Activated naive CD8-positive, alpha-beta T cell treated with anti-CD3 and anti-CD28 coated beads, Interleukin-2, amount 10 ng/mL, durations not matched to agents 7 days and 5 days (primary cell): Measurements from ENCODE around the gene SETBP1. TPM values are rescaled to one million over a fixed set of nuclear protein-coding genes. Genes with fewer than 3 reads are reported as not detected.

Source experiments
- ATAC-seq: fragments of 150-1000 bp; cut with Tn5 transposase; one replicate; pipeline ENCODE4 v1.10.0; 2021; ENCODE audit warnings: low read depth, moderate library complexity
- POLR2A ChIA-PET: fragments of 350-600 bp; sonication (Branson Sonifier 250); formaldehyde crosslinking; loops from one replicate; lab custom pipeline; 2021; ENCODE audit warnings: antibody characterized with exemption; lab: Charles Lee
- DNase-seq: peaks from one replicate; pipeline ENCODE4 v3.0.0; 2021
- H3K27ac Mint-ChIP-seq: one replicate; pipeline ENCODE4 v1.8.0; 2022; ENCODE audit warnings: mild to moderate bottlenecking, mixed read lengths
- H3K27me3 Mint-ChIP-seq: one replicate; pipeline ENCODE4 v1.8.0; 2022; ENCODE audit warnings: mild to moderate bottlenecking, moderate library complexity, mixed read lengths
- H3K36me3 Mint-ChIP-seq: one replicate; pipeline ENCODE4 v1.8.0; 2021; ENCODE audit warnings: mild to moderate bottlenecking, mixed read lengths
- H3K4me1 Mint-ChIP-seq: one replicate; pipeline ENCODE4 v1.8.0; 2021; ENCODE audit warnings: mixed read lengths
- H3K4me3 Mint-ChIP-seq: one replicate; pipeline ENCODE4 v1.8.0; 2022; ENCODE audit warnings: mild to moderate bottlenecking, moderate library complexity, mixed read lengths
- H3K9me3 Mint-ChIP-seq: one replicate; pipeline ENCODE4 v1.8.0; 2021; ENCODE audit warnings: mixed read lengths
- total RNA-seq, 2 experiments: library from RNA; stranded (reverse); gene quantifications; one replicate each; pipeline ENCODE4 v1.2.3, GENCODE V29; 2021

The SETBP1 gene
- total RNA-seq, 2 experiments from 2014 or later, result 1.8 to 1.9 TPM

DNA sequence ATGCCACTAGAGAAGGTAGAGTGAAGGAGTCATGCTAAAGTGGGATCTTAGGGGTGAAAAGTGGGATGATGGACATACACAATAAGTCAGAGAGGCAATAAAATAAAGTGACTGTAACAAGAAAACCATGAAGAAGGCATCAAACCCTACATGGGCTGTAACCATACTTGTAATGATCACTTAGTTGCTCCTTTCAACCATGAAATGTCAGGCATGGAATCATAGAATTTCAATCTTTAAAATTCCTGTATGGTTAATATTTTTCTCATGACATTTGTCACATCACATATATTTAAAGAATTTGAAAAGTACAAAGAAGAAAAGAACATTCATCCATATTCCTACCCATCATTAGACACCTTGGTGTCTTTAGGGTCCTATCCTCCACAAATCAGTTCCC is 20.9 kb upstream of the SETBP1 start:
- Mint-ChIP-seq H3K27ac (no peak overlapping the region), H3K36me3 (no peaks in the 10 kb centered on the region), H3K4me1 (no peaks in the 10 kb centered on the region), H3K27me3 (peaks cover 18% of the 10 kb centered on the region), H3K9me3 (peaks cover 2% of the 10 kb centered on the region), H3K4me3 (no peak overlapping the region)
- ATAC-seq, result no peak
- DNase-seq, result no peak
- POLR2A ChIA-PET, result no interaction called here

DNA sequence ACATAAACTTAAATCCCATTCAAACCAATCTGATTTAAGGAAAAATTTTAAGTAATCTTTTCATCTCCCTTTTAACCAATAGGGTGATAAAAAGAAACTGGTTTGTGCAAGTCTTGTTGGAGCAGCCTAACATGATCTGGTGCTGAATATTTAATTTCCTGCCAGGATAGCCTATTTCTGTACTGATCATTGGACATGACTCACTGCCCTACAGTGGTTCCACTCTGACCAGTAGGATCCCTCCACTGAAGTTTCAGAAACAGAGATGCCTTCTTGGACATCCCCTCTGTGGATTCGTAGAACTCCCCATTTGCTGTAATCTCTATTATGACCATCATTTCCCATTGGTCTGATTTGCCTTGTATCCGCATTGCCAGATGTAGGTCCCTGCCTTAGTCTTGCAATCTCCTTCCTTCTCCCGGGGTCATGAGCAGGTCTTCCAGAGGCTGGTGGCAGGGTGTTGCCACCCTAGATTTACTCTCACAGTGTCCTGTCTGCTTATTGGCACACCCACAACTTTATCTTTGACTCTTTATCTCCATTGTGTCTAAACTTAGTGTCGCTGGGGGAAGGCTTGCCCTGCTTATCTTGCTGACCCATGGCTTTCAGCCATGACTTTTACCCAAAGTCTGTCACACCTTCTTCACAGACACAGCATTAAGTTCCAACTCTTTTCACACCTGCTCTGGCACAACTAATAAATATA is 12.3 kb upstream of the SETBP1 start:
- Mint-ChIP-seq H3K9me3 (no peaks in the 10 kb centered on the region), H3K4me1 (no peaks in the 10 kb centered on the region), H3K36me3 (no peaks in the 10 kb centered on the region), H3K27me3 (peaks cover 24% of the 10 kb centered on the region), H3K27ac (no peak overlapping the region), H3K4me3 (no peak overlapping the region)
- DNase-seq, result no peak
- ATAC-seq, result no peak
- POLR2A ChIA-PET, result no interaction called here

DNA sequence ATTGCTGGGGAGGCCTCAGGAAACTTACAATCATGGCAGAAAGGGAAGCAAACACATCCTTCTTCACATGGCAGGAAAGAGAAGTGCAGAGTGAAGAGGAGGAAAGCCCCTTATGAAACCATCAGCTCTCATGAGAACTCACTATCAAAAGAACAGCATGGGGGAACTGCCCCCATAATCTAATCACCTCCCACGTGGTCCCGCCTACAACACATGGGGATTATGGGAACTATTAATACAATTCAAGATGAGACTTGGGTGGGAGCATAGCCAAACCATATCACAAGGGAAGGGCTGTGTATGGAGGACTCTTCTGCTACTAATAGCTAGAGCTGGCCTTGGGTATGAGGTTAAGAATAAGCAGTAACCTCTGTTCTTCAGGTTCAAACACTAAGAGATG is 8.8 kb upstream of the SETBP1 start:
- DNase-seq, result no peak
- POLR2A ChIA-PET, result no interaction called here
- H3K27ac Mint-ChIP-seq, result no peak overlapping the region
- H3K9me3 Mint-ChIP-seq, result no peaks in the 10 kb centered on the region
- H3K4me1 Mint-ChIP-seq, result no peaks in the 10 kb centered on the region
- H3K4me3 Mint-ChIP-seq, result no peak overlapping the region
- H3K27me3 Mint-ChIP-seq, result peaks cover 23% of the 10 kb centered on the region
- no peaks in the 10 kb centered on the region for H3K36me3 Mint-ChIP-seq
- ATAC-seq, result no peak

DNA sequence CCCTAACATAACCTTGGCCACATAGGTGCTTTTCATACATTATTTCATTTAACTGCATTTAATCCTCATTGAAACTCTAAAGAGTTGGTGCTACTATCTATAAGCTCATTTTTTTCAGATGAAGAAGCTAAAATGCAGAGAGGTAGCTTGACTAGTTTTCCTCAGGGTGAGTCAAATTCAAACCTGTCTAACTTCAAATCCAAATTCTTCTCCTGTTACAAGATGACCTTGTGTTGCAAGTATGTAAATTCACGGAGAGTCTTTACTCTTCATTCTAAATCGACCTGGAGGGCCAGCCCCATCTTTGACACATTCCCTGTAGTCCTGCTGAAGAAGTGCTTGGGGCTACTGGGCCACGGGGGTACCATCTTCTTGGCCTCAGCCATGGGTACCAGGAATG is 8.2 kb upstream of the SETBP1 start:
- peaks cover 22% of the 10 kb centered on the region for H3K27me3 Mint-ChIP-seq
- POLR2A ChIA-PET, result no interaction called here
- no peaks in the 10 kb centered on the region for H3K4me1 Mint-ChIP-seq
- H3K36me3 Mint-ChIP-seq, result no peaks in the 10 kb centered on the region
- H3K9me3 Mint-ChIP-seq, result no peaks in the 10 kb centered on the region
- no peak overlapping the region for H3K4me3 Mint-ChIP-seq
- DNase-seq (no peak), ATAC-seq (no peak)
- H3K27ac Mint-ChIP-seq, result no peak overlapping the region

GRCh38 chr18:44673256-44673880 is 7.3 kb upstream of the SETBP1 start:
- Mint-ChIP-seq H3K9me3 (no peaks in the 10 kb centered on the region), H3K4me3 (no peak overlapping the region), H3K27ac (no peak overlapping the region), H3K4me1 (no peaks in the 10 kb centered on the region), H3K36me3 (no peaks in the 10 kb centered on the region), H3K27me3 (peaks cover 28% of the 10 kb centered on the region)
- DNase-seq (no peak), ATAC-seq (no peak)
- POLR2A ChIA-PET, result no interaction called here

DNA sequence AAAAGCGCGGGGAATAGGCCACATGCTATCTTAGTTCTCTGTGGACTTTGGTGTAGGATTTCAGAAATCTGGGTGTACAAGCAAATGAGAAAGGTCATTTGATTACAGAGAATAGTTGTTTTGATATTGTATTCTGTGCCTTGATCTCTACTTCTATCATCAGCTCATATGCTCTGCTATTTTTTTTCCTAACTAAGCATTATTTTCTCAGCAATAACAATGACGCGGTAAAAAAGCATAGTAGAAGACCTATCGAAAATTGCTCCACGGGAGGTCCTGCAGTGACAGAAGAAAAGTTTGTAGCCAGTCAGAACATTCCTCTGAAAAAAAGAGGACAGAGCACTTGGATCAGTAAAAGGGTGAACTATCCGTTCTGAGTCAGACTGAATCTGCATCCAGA is 2.8 kb upstream of the SETBP1 start:
- Mint-ChIP-seq H3K9me3 (no peaks in the 10 kb centered on the region), H3K4me1 (peaks cover 2% of the 10 kb centered on the region), H3K27me3 (peaks cover 21% of the 10 kb centered on the region), H3K4me3 (no peak overlapping the region), H3K36me3 (no peaks in the 10 kb centered on the region), H3K27ac (no peak overlapping the region)
- no peak for DNase-seq
- POLR2A ChIA-PET, result interaction anchor here (1.2 kb wide), 1 partner anchor 47 kb away, joined by 3 read pairs; no protein-coding TSS in a partner anchor
- no peak for ATAC-seq

- Mint-ChIP-seq H3K4me3 (peak overlapping the region; percentile 48), H3K9me3 (no peaks in the 10 kb centered on the region), H3K27me3 (peaks cover 21% of the 10 kb centered on the region), H3K4me1 (peaks cover 2% of the 10 kb centered on the region), H3K36me3 (no peaks in the 10 kb centered on the region), H3K27ac (no peak overlapping the region)
- POLR2A ChIA-PET, result interaction anchor here (0.6 to 1.2 kb wide), 3 partner anchors 47 to 319 kb away, joined by 3 read pairs; no protein-coding TSS in a partner anchor
- ATAC-seq (no peak), DNase-seq (no peak)
These were observed 2.0 kb upstream of the SETBP1 start for GRCh38 chr18:44678725-44679055.

DNA sequence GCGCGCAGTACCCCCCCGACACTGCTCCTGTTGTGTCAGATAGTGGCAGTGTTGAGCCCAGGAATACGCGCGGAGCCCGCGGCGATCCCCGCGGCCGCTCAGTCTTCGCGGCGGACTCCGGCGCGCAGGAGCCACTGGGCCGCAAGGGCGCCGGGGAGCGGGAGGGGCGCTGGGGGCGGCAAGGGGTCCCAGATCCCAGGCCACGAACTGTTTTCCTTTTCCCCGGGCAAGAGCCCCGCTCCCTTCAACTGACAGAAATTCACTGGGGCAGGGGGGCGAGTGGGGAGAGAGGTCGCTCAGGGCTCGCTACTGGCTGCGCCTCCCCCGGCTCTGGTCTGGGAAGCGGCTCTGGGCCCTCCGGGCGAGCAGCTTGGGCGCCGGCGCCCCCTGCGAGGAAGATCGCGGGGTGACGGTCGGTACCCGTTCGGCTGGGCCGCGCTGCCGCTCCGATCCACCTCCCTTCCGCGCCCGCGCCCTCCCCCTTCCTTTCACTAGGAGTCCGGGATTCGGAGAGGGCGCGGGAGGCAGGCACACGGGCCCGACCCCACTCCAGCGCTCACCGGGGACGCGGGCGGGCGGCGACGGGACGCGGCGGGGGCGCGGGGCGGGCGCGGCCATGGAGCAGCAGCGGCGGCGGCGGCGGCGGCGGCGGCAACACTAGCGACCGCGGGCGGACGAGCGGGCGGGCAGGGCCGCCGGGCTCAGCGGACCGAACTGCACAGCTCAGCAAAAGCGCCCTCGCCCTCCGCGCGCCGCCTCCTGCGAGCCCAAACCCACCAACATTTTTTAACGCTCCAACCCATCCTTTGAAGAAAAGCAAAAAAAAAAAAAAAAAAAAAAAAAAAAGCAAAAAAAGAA is 1.4 kb upstream of the SETBP1 start:
- Mint-ChIP-seq H3K4me3 (peak overlapping the region; percentile 88), H3K4me1 (peaks cover 2% of the 10 kb centered on the region), H3K36me3 (no peaks in the 10 kb centered on the region), H3K9me3 (no peaks in the 10 kb centered on the region), H3K27ac (no peak overlapping the region), H3K27me3 (peaks cover 21% of the 10 kb centered on the region)
- DNase-seq, result peak; percentile 79
- POLR2A ChIA-PET, result interaction anchor here (0.6 to 1.3 kb wide), 5 partner anchors 46 to 320 kb away, joined by 3 to 4 read pairs (median 3); no protein-coding TSS in a partner anchor
- peak; percentile 94 for ATAC-seq

- POLR2A ChIA-PET, result interaction anchor here (0.7 to 1.3 kb wide), 2 partner anchors 80 to 133 kb away, joined by 3 to 4 read pairs; no protein-coding TSS in a partner anchor
- Mint-ChIP-seq H3K4me1 (peaks cover 2% of the 10 kb centered on the region), H3K9me3 (no peaks in the 10 kb centered on the region), H3K27me3 (peaks cover 21% of the 10 kb centered on the region), H3K27ac (peak overlapping the region; percentile 54), H3K36me3 (no peaks in the 10 kb centered on the region), H3K4me3 (peak overlapping the region; percentile 88)
- ATAC-seq (no peak), DNase-seq (peak; percentile 54)
These were observed 795 bp upstream of the SETBP1 start for GRCh38 chr18:44679914-44680272.

DNA sequence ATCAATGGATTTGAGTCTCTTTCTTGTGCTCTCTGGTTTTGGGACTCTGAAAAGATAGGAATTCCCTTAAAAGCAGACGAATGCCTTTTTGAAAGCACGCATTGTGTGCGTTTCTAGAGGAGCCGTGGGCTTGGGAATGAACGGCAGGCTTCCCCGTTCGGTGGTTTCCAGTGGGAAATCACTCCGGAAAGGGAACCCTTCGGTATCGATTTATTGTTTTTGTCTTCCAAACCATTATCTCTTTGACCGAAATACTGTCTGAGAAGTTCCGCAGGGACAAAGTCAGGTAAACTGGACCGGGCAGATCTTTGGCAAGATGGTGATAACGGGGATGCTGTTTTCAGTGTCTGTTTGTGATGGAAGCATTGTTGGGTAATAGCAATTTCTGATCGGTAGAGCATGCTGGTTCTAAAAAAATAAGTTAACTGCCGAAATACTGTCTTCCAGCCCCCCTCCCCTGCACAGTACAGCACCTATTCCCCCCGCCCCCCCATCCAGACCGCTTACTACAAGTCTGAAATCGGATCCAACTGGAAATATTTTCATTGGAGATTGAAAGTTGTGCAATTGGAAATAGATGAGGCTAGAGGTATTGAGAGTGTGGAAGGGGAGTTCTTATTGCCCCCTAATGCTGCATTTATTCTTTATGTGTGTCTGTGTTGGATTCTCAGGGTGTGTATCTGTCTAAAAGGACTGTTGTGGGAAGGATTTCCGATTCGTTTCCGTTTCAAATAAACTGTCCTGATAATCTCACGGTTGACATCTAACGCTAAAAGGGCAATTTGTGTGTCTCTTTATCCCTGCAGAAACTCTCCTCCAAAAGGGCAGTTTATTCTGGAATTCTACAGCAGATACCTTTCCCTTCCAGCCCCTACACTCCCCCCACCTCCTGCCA is 635 bp downstream of the SETBP1 start:
- ATAC-seq (no peak), DNase-seq (no peak)
- H3K36me3 Mint-ChIP-seq, result no peaks in the 10 kb centered on the region
- POLR2A ChIA-PET, result no interaction called here
- no peak overlapping the region for H3K27ac Mint-ChIP-seq
- peak overlapping the region; percentile 88 for H3K4me3 Mint-ChIP-seq
- no peaks in the 10 kb centered on the region for H3K9me3 Mint-ChIP-seq
- peaks cover 2% of the 10 kb centered on the region for H3K4me1 Mint-ChIP-seq
- peaks cover 18% of the 10 kb centered on the region for H3K27me3 Mint-ChIP-seq

DNA sequence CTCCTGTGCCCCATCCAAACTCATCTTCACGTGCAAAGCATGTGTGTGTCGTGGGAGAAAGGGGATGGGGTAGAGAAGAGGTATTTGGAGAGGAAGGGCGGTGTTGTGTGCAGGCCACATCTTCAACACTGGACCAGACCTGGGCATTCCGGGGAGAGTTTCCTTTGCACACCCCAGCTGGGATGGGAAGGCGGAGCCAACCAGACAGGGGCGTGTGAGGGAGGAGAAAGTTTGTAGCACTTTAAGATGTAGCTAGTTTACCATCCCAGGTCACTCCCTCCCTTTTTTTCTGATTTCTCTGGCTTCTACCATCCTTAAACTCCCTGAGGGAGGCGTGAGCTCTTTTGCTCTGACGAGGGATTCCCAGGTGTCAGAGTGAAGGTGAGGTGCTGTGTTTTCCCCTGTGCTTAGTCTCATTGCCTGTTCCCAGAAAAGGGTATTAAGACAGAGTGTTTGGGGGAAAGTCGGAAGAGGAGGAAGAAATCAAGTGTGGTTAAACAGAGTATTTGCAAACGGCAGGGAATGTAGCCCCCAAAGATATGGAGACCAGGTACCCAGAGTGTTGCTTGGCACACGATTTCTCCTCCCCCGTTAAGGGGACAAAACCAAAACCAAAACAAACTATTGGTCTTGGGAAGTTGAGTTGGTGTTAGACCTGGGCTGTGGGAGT is 1.6 kb downstream of the SETBP1 start:
- H3K9me3 Mint-ChIP-seq, result no peaks in the 10 kb centered on the region
- DNase-seq (no peak), ATAC-seq (no peak)
- POLR2A ChIA-PET, result no interaction called here
- no peak overlapping the region for H3K4me3 Mint-ChIP-seq
- H3K4me1 Mint-ChIP-seq, result peaks cover 3% of the 10 kb centered on the region
- H3K27ac Mint-ChIP-seq, result no peak overlapping the region
- peaks cover 21% of the 10 kb centered on the region for H3K27me3 Mint-ChIP-seq
- H3K36me3 Mint-ChIP-seq, result no peaks in the 10 kb centered on the region

GRCh38 chr18:44682871-44683221 is 2.2 kb downstream of the SETBP1 start:
- Mint-ChIP-seq H3K4me1 (peaks cover 4% of the 10 kb centered on the region), H3K27me3 (peaks cover 19% of the 10 kb centered on the region), H3K27ac (no peak overlapping the region), H3K9me3 (no peaks in the 10 kb centered on the region), H3K4me3 (no peak overlapping the region), H3K36me3 (no peaks in the 10 kb centered on the region)
- ATAC-seq, result no peak
- DNase-seq, result no peak
- POLR2A ChIA-PET, result no interaction called here
